GM19468 (cell line): Measurements from ENCODE around the gene TLR10.
"Not testable (repeated sequence)": the region's sequence is repeated elsewhere in the genome, so short reads cannot be mapped to it uniquely, and the experiment has no call there.

ENCODE experiments used
- ATAC-seq: cut with Tn5 transposase; IDR thresholded peaks from one replicate; pipeline ENCODE4 v1.9.1; 2021; ENCODE audit warnings: mild to moderate bottlenecking, moderate library complexity, moderate number of reproducible peaks; ENCODE audit not compliant: unreplicated experiment; ENCODE audit errors: extremely low read depth

TLR10 gene

GRCh38 chr4:38782452-38783108 is at the start of gene TLR10:
TSS of gene TLR10 (minus strand) at chr4:38782990. CDS start at chr4:38775590, 7,400 bp downstream.
- peak; percentile 87 for ATAC-seq

- ATAC-seq: no peak
Observed at GRCh38 chr4:38832206-38832605, 49.4 kb upstream of the TLR10 start.

GRCh38 chr4:38831653-38832052 is 48.9 kb upstream of the TLR10 start:
- no peak for ATAC-seq

GRCh38 chr4:38829237-38829636 is 46.4 kb upstream of the TLR10 start:
- ATAC-seq: no peak

GRCh38 chr4:38823766-38824165 is 41.0 kb upstream of the TLR10 start:
- ATAC-seq: no peak

GRCh38 chr4:38822748-38823303 is 40.0 kb upstream of the TLR10 start:
- ATAC-seq: no peak

- ATAC-seq: no peak
Observed at GRCh38 chr4:38821739-38822138, 38.9 kb upstream of the TLR10 start.

GRCh38 chr4:38820329-38821061 is 37.7 kb upstream of the TLR10 start:
- ATAC-seq: no peak

- no peak for ATAC-seq
Observed at GRCh38 chr4:38819569-38819968, 36.8 kb upstream of the TLR10 start.

- no peak for ATAC-seq
Observed at GRCh38 chr4:38818441-38818976, 35.7 kb upstream of the TLR10 start.

GRCh38 chr4:38815885-38816782 is 33.3 kb upstream of the TLR10 start:
- ATAC-seq: no peak

- ATAC-seq: no peak
Observed at GRCh38 chr4:38814386-38814785, 31.6 kb upstream of the TLR10 start.

- ATAC-seq: no peak
Observed at GRCh38 chr4:38811297-38811696, 28.5 kb upstream of the TLR10 start.

GRCh38 chr4:38807462-38807861 is 24.7 kb upstream of the TLR10 start:
- not testable (repeated sequence) for ATAC-seq

- not testable (repeated sequence) for ATAC-seq
Observed at GRCh38 chr4:38806251-38806650, 23.5 kb upstream of the TLR10 start.

- ATAC-seq: peak; percentile 70
Observed at GRCh38 chr4:38805530-38806145, 22.8 kb upstream of the TLR10 start.

- no peak for ATAC-seq
Observed at GRCh38 chr4:38804654-38805295, 22.0 kb upstream of the TLR10 start, which contains the start of gene TLR1. TSS of gene TLR1 (minus strand) at chr4:38804791. CDS start at chr4:38798831, 5,960 bp downstream.

- ATAC-seq: no peak
Observed at GRCh38 chr4:38803833-38804653, 21.3 kb upstream of the TLR10 start.
